Measurements from ENCODE around the gene MED31. TPM values are rescaled to one million over a fixed set of nuclear protein-coding genes. Genes with fewer than 3 reads are reported as not detected.
"Not testable (repeated sequence)": the region's sequence is repeated elsewhere in the genome, so short reads cannot be mapped to it uniquely, and the experiment has no call there.

The MED31 gene
- total RNA-seq, 1 experiment from 2014 or later, result 10.6 TPM

GRCh38 chr17:6666077-6666521 lies 14.7 kb upstream of the MED31 start:
- peaks cover 41% of the 10 kb centered on the region for H3K27me3 Mint-ChIP-seq (ENCODE audit: low read depth)
- POLR2A ChIA-PET, result no interaction called here

GRCh38 chr17:6663200-6663599 lies 11.8 kb upstream of the MED31 start:
- CTCF ChIA-PET, result interaction anchor here (0.6 kb wide), 1 partner anchor 897 kb away, joined by 3 read pairs; no protein-coding TSS in a partner anchor
- ATAC-seq; H3K27ac Mint-ChIP-seq; H3K9me3 Mint-ChIP-seq; H3K36me3 Mint-ChIP-seq; H3K4me3 Mint-ChIP-seq; H3K4me1 Mint-ChIP-seq; POLR2A ChIA-PET; DNase-seq (ENCODE audit: low spot score): not testable (repeated sequence)
- H3K27me3 Mint-ChIP-seq (ENCODE audit: low read depth), result peaks cover 55% of the 10 kb centered on the region

More at GRCh38 chr17:6666077-6666521, 14.7 kb upstream of the MED31 start:
- ATAC-seq (peak; percentile 95), DNase-seq (ENCODE audit: low spot score) (peak; percentile 78)
- Mint-ChIP-seq H3K4me1 (peaks cover 12% of the 10 kb centered on the region), H3K9me3 (no peaks in the 10 kb centered on the region), H3K36me3 (no peaks in the 10 kb centered on the region), H3K4me3 (no peak overlapping the region), H3K27ac (no peak overlapping the region)
- TF ChIP-seq CTCF (IDR thresholded peaks at IDR 0.05) (peak; percentile 68), CREM (CRISPR knock-in tag; IDR thresholded peaks at IDR 0.05) (no peak), ERG (CRISPR knock-in tag; IDR thresholded peaks at IDR 0.05) (no peak), E2F1 (CRISPR knock-in tag; IDR thresholded peaks at IDR 0.05) (no peak)
- CTCF ChIA-PET, result interaction anchor here (0.5 to 3.0 kb wide), 27 partner anchors 9 to 356 kb away, joined by 3 to 31 read pairs (median 4); partner anchors contain the start of genes FBXO39, SLC13A5 and TEKT1

- Mint-ChIP-seq H3K9me3 (no peaks in the 10 kb centered on the region), H3K4me1 (peaks cover 11% of the 10 kb centered on the region), H3K4me3 (no peak overlapping the region), H3K27me3 (ENCODE audit: low read depth) (peaks cover 55% of the 10 kb centered on the region), H3K27ac (no peak overlapping the region), H3K36me3 (no peaks in the 10 kb centered on the region)
- ChIA-PET CTCF (interaction anchor here (0.8 to 1.6 kb wide), 3 partner anchors 182 to 361 kb away, joined by 3 to 8 read pairs (median 3); no protein-coding TSS in a partner anchor), POLR2A (no interaction called here)
- DNase-seq (ENCODE audit: low spot score) (no peak), ATAC-seq (no peak)
- no peak for TF ChIP-seq IRF2 (CRISPR knock-in tag; IDR thresholded peaks at IDR 0.05; ENCODE audit: borderline replicate concordance, low read depth)
- TF ChIP-seq ZNF219 (CRISPR knock-in tag; IDR thresholded peaks at IDR 0.05; ENCODE audit: borderline replicate concordance), result no peak
- TF ChIP-seq MYBL2 (CRISPR knock-in tag; IDR thresholded peaks at IDR 0.05), result no peak
Observed at GRCh38 chr17:6661464-6661848, 10.1 kb upstream of the MED31 start.

- Mint-ChIP-seq H3K36me3 (no peaks in the 10 kb centered on the region), H3K4me1 (peaks cover 11% of the 10 kb centered on the region), H3K4me3 (no peak overlapping the region), H3K9me3 (no peaks in the 10 kb centered on the region), H3K27ac (no peak overlapping the region), H3K27me3 (ENCODE audit: low read depth) (peaks cover 56% of the 10 kb centered on the region)
- CTCF ChIA-PET, result interaction anchor here (0.5 to 1.6 kb wide), 4 partner anchors 182 to 433 kb away, joined by 3 to 8 read pairs (median 3); no protein-coding TSS in a partner anchor
- no peak for TF ChIP-seq RELA (CRISPR knock-in tag; IDR thresholded peaks at IDR 0.05; ENCODE audit: borderline replicate concordance)
- no peak for TF ChIP-seq ZNF396 (CRISPR knock-in tag; IDR thresholded peaks at IDR 0.05; ENCODE audit: borderline replicate concordance)
- TF ChIP-seq PREB (CRISPR knock-in tag; IDR thresholded peaks at IDR 0.05; ENCODE audit: borderline replicate concordance), result no peak
- ATAC-seq (no peak), DNase-seq (ENCODE audit: low spot score) (no peak)
- POLR2A ChIA-PET, result no interaction called here
Observed at GRCh38 chr17:6660805-6661463, 9.5 kb upstream of the MED31 start.
